Myocyte (in vitro differentiated cells): ENCODE data around the gene ZNF281. TPM values are rescaled to one million over a fixed set of nuclear protein-coding genes. Genes with fewer than 3 reads are reported as not detected.
"Not testable (repeated sequence)": the region's sequence is repeated elsewhere in the genome, so short reads cannot be mapped to it uniquely, and the experiment has no call there.

ENCODE experiments used
- DNase-seq: peaks from one replicate; pipeline ENCODE4 v3.0.0-alpha.2; 2012; ENCODE audit warnings: low read depth
- total RNA-seq: library from RNA; depleted of rRNA; stranded (reverse); fragments of >200 nt; gene quantifications from 2 replicates; pipeline ENCODE4 v1.2.3, GENCODE V29; 2014

ZNF281 gene
- total RNA-seq, 1 donor from 2014 or later = 14.1 TPM

- no peak for DNase-seq
Measured at GRCh38 chr1:200432586-200432985, 22.8 kb upstream of the ZNF281 start.

DNA sequence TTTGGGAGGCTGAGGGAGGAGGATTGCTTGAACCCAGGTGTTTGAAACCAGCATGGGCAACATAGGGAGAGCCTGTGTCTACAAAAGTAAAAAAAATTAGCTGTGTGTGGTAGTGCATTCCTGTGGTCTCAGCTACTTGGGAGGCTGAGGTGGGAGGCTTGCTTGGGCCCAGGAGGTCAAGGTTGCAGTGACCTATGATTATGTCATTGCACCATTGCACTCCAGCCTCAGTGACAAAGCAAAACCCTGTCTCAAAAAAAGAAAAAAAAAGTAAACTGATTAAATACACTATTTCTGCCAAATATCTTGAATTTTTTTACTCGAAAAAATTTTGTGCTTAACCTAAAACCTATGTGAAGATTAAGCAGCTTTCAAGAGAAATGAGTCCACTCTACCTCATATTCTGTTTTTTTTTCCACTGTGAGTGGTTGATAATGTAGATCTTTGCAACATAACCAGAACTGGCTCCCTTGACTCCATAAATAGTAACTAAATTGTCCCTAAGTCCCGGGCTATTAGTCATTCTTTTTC, 19.4 kb upstream of the ZNF281 start:
- peak; percentile 19 for DNase-seq

DNA sequence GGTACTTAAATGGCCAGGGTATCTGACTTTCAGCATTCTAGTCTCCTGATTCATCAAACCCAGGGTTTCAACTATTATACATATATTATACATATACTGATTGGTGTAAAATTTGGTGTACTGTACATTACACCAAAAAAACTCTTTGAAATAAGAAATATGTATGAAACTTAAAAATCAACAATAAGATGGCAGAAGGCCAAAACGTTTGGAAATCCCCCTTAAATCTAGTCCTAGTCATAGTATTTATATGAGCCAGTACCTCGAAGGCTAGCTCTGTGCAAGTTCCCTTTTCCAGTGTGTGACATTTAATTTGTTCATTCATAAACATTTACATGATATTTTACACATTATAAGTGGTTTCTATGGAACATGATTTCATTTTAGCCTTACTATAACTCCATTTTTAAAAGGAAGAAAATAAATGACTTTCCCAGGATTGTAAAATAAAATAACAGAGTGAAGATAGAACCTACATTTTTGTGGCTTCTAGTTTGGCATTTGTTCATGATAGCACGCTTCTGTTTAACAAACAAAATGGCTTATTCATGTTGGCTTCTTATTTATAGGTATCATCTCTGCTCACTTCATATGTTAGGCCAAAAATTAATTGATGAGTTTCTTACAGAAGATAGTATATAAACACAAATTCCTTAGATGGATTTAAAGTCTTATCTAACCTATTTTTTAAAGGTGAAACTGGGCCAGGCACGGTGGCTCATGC, 18.8 kb upstream of the ZNF281 start:
- DNase-seq = peak; percentile 10

DNA sequence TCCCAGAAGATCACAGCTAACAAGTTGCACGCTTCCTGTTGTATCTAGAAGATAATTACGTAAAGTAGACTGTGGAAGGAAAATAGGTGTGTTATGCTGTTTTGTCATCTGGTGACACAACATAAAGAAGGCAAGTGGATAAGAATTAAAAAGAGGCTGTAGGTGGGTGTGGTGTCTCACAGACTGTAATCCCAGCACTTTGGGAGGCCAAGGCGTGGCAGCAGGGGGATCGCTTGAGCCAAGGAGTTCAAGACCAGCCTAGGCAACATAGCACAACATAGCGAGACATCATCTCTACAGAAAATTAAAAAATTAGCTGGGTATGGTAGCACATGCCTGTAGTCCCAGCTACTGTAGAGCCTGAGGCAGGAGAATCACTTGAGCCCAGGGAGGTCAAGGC, 17.9 kb upstream of the ZNF281 start:
- no peak for DNase-seq

- DNase-seq = no peak
Measured at GRCh38 chr1:200426196-200426595, 16.4 kb upstream of the ZNF281 start.

DNA sequence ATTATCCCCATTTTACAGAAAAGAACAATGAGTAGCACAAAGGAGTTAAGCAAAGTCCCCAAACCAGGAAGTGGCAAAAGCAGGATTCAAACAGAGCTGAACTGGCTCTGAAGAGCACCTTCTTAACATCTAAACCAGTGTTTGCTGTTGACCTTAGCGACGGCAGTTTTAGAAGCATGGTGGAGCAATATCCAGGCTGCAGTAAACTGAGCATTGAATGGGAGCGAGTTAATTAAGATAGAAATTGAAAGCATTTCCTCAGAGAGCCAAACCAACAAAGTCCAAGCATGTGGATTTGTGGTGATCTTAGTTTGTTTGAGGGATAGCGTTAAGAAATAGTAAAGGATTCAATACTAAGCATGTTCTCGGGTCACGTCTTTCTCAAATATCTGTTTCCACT, 13.4 kb upstream of the ZNF281 start:
- DNase-seq = no peak

GRCh38 chr1:200422211-200422610, 12.4 kb upstream of the ZNF281 start:
- DNase-seq = no peak

DNA sequence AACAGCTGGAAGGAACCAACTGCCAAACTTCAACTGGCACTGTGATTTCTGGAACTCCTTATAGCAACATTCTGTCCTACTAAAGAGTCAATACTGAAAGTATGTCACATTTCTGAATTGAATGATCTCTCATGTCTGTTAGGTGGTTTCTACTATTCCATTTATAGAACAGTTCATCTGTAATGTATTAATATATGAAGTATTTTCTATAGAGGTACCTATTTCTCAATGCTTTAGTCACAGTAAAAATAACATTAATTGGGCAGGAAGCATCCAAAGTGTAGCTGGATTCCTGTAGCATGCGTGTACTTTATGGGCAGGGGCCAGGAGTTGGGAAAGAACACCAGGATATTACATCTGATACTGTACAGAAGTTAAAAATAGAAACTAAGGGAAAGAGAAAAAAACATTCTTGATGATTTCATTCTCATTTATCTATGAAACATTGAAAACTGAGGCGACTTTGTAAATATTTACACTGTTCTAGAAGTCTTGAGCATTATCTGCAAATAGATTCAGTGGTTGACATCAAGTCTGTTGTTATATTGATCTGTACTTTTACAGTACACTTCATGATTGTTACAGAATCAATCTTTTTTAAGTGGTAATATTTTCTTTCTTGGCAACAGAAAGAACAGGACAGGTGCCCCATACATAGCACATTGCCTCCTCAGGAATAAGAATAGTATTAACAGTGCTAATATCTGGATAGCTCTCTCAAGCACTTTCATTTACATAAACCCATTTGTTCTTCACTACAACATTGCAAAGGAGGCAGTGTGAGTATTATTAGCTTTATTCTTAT, 6.2 kb upstream of the ZNF281 start:
- peak; percentile 64 for DNase-seq

- no peak for DNase-seq
Measured at GRCh38 chr1:200415227-200415626, 5.4 kb upstream of the ZNF281 start.

DNA sequence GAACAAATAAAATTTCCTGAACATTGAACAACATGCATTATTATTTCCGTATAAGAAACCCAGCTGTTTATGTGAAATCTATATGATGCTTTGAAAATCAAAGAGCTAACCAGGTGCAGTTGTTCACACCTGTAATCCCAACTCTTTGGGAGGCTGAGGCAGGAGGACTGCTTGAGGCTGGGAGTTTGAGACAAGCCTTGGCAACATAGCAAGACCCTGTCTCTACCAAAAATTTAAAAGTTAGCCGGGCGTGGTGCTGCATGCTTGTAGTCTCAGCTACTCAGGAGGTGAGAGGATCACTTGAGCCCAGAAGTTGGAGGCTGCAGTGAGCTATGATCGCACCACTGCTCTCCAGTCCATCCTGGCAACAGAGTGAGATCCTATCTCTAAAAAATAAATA, 4.8 kb upstream of the ZNF281 start:
- no peak for DNase-seq

GRCh38 chr1:200413766-200414165, 3.9 kb upstream of the ZNF281 start:
- not testable (repeated sequence) for DNase-seq

GRCh38 chr1:200411406-200412257, 1.8 kb upstream of the ZNF281 start:
- DNase-seq = no peak

DNA sequence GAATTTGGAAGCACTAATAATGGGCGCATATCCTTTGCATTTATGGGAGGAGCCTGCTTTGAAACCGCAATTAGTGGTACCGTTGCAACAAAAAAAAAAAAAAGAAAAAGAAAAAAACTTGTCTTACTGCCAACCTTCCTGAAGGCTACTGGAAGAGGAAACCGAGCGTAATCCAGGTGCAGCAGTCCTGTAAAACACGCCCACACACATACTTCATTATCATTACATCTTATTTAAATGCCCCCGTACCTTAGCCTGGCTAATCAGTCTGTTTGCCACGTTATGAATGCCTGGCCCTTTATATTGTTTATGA, 686 bp upstream of the ZNF281 start:
- DNase-seq = no peak

DNA sequence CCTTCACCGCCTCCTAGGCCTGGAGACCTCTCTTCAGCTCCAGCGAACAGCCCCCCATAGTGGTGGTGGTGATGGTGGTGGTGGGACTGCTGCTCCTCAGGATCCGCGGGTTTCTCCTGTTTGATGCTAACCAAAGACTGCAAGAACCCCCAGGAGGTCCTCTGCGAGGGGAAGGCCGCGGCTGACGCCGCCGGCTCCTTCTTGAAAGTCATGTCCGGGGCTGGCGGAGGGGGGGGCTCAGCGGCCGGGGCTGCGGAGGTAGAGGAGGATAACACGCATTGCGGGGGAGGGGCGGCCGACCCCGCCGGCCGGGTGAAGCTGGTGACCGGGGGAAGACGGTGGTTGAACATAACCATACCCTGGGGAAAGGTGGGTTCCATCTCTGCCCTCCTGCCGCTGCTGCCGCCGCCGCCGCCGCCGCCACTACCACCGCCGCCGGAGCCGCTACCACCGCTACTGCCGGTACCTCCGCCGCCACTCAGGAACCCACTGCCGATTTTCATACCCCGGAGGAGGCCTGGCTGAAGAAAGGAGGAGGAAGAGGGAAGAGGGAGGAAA, 554 bp downstream of the ZNF281 start:
- peak; percentile 20 for DNase-seq

- no peak for DNase-seq
Measured at GRCh38 chr1:200406161-200406797, 3.6 kb downstream of the ZNF281 start.

- DNase-seq = no peak
Measured at GRCh38 chr1:200405264-200405663, 4.6 kb downstream of the ZNF281 start.

DNA sequence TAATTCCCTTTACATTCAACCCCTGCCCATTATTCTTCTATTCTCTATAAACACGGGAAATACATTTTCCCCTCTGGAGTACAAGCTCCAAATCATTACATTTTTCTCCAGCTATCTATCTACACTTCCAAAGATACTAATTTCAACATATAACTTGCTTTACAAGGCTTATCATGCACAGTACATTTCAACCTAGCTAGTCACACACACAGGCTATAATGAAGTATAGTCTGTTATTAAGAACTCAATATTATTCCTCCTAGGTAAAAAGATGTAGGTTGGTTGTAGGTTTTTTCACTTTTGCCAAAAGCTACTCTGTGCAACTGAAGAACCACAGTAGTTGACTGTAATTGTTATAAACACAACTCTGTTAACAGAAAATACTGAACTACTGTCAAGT, 8.1 kb downstream of the ZNF281 start:
- DNase-seq = no peak

GRCh38 chr1:200401263-200401662, 8.6 kb downstream of the ZNF281 start:
- no peak for DNase-seq

DNA sequence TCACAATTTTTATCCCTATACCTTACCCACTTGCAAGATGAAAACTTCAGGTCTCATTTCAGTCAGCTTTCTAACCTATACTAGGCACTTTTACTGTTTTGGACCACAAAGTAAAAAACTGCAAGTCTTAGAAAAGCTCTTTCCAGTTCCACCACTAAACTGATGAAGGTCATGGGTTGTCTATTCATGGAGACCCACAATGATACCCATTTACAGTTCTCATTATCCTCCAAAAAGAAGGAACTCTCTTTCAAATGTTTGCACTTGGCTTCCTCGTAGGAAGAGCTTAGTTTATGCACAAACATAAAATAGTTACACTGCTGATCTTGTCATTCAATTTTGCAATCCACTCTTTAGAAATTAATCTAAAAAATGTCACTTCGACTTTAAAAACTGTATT, 9.3 kb downstream of the ZNF281 start:
- no peak for DNase-seq

DNA sequence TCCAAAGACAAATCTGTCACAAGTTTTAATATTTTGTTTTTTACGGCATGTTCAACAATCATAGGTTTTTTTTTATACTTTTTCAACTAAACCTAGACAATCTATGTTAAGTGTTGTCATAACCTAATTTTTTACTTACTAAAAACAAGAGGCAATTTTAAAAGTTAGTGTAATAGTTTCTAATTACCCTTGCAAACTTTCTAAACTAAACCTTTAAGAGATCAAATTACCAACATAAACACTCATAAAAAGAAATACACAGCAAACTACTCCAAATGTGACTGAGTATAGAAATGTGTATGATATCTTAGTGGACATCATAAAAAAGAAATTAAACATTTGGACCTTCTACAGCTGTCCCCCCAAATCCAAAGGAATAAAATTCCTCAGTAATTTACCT, 10.0 kb downstream of the ZNF281 start:
- DNase-seq = no peak

DNA sequence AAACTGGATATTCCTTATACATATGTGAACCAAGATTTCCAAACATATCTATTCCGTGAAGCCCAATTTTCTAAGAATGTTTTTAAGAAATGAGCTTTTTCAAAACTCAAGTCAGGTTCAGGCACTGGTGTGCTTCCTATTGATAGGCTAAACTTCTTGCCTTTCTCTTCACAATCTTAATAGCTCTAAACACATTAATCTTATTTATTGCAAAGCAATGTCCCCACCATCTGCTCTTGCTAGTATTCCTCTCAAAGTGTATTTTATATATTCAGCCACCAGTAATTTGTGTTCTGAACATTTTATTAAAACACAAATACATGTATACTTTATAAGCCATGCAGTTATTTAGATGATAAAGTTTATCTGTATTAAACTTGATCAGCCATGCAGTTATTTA, 11.5 kb downstream of the ZNF281 start:
- DNase-seq = no peak
